HG03139 (cell line): ENCODE results near the gene AGK.

Source experiments
- ATAC-seq: cut with Tn5 transposase; IDR thresholded peaks from one replicate; pipeline ENCODE4 v1.9.1; 2021; ENCODE audit not compliant: unreplicated experiment

AGK gene

DNA sequence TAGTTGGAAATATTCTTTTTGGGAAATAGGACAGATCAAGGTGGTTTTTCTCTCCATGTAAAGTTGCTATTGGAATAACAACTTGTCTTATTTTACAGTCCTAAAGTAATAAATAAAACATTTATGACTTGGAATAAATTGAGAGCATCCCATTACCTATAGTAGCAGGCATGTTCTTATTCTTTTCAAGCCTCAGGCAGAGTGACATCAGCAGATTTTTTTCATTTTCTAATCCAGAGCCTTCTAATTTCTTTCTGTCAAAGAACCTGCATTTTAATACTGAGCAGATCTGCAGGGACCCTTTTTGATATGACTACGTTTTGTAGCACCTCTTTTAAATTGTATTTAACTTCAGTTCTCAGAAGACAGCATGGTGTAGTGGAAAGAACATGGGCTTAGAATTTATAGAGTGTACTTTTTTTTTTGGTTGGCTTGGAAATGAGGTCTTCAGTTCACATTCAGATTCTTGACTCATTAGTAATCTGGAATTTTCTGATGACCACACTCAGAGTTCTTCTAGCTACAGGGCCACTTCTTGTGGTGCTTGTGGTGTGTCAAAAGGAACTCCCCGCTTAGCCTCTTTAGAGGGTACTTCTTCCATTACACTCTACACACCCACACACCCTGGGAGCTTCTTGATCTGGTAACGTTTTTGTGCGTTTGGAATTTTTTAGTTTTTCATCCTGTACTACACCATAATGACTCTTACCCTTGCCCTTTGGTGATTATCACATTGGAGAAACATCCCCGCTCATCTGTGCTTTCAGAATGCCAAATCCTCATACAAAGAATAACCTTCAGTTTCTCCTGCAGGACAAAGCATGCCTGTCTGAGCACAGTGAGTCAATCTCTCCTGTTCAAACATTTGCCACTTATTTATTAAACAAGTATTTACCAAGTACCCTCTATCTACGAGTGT is 34.6 kb downstream of the AGK start:
- peak; percentile 69 for ATAC-seq

- no peak for ATAC-seq
Observed at GRCh38 chr7:141586878-141587277, 35.7 kb downstream of the AGK start.

GRCh38 chr7:141587304-141587703 is 36.1 kb downstream of the AGK start:
- no peak for ATAC-seq

GRCh38 chr7:141588912-141589311 is 37.7 kb downstream of the AGK start:
- ATAC-seq, result no peak

DNA sequence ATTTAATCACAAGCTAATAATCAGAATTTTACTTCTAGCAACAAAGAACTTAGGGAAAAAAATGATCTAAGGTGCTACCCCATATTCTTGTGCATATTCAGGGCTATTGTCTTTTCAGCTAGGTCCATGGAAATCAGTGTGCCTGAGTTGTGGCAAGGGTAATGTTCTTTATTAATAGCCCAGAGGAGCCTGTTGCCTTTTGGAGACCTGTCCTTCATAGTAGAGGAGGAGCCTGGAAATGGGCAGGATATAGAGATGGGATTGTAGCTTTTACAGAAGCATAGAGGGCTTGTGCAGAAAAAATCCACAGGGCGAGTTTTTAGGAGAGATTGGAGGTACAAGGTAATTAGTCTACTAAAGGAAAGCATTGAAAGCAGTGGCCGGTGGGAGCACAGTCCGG is 38.9 kb downstream of the AGK start:
- ATAC-seq, result no peak

DNA sequence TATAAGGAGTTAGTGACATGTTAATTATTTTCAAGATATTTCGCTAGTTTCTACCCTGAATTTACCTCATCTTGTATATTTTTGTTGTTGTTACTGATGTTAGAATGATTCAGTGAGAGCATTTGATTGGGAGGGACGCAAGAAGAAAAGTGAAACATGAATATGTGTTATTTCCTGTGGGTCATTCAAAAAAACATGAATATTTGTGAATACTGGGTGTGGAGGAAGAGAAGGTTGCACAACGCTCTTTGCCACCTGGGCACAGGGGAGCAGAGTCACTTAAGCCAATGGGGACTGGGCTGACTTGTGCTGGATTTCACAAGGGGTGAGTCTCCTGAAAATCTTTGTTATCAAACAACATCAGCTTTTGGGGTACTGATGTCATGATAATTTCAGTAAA is 39.5 kb downstream of the AGK start:
- no peak for ATAC-seq

DNA sequence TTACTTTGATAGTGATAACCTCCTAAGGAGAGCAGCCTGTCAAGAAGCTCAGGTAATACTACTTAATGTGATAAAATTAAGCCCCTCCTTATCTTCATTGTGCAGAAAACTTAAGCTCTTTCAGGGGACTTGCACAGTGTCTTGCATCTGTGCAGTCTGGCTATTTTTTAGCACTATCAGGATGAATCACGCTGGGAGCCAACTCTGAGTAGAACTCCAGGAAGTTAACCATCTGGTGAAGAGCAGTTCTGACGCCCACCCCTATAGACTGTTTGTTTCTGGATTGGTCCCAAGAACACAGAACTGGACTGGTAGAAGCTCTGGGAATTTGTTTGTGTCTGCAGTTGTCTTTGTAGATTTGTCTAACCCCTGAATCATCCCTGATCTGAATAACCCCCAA is 41.9 kb downstream of the AGK start:
- no peak for ATAC-seq

GRCh38 chr7:141597966-141598365 is 46.8 kb downstream of the AGK start:
- ATAC-seq, result no peak

- no peak for ATAC-seq
Observed at GRCh38 chr7:141598408-141598807, 47.2 kb downstream of the AGK start.

- no peak for ATAC-seq
Observed at GRCh38 chr7:141600168-141601006, 49.2 kb downstream of the AGK start.

DNA sequence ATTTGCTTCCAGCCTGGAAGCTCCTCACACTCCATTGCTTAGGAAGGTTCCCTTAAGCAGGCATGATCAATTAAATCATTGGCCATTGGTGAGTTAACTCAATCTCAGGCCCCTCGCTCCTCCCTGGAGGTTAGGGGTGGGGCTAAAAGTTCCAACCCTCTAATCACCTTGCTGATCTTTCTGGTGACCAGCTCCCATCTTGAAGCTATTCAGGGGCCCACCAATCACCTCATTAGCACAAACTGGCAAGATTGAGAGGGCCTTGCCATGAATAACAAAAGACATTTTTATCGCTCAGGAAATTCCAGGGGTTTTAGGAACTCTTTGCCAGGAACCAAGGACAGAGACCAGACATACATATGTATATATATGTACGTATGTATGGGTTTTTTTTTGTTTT is 58.4 kb downstream of the AGK start:
- no peak for ATAC-seq

- ATAC-seq, result no peak
Observed at GRCh38 chr7:141610671-141611070, 59.5 kb downstream of the AGK start.

- no peak for ATAC-seq
Observed at GRCh38 chr7:141612861-141613260, 61.7 kb downstream of the AGK start.

DNA sequence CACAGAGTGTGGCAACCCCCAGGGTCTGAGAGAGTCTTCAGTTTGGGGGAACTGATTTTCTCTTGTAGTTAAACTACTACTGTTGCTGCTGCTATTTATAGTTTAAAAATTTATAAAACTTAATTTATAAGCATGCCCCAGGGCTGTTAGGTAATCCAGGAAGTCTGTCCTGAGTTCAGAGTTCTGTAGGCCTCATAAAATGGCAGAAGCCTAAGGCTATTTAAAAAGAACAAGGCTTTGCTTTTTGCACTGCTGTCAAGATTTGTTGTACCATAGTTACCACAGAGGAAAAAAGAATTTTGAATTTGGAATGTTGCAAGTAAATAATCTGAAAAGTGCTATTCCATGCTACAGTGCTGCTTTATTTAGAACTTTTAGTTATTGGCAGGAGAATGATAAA is 66.1 kb downstream of the AGK start:
- ATAC-seq, result no peak

DNA sequence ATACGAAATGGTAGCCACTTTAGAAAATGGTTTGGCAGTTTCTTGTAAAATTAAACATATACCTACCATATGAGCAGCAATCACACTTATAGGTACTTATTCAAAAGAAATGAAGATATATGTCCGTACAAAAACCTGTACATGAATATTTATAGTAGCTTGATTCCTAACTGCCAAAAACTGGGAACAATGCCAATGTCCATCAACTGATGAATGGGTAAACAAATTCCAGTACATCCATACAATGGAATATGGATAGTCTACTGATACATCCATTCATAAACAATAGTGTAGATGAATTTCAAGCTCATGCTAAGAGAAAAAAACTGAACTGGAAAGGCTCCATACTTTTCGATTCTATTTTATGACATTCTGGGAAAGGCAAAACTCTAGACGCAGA is 68.5 kb downstream of the AGK start:
- no peak for ATAC-seq

DNA sequence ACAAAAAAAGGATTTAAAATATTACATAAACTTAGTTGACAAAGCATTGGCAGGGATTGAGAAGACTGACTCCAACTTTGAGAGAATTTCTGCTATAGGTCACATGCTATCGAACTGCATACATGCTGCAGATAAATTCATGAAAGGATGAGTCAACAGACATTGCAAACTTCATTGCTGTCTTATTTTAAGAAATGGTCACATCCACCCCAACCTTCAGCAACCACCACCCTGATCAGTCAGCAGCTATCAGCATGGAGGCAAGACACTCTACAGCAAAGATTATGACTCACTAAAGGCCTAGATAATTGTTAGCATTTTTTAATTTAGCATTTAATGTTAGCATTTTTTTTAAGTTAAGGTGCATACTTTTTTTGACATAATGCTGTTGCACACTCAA is 73.6 kb downstream of the AGK start:
- ATAC-seq, result no peak

DNA sequence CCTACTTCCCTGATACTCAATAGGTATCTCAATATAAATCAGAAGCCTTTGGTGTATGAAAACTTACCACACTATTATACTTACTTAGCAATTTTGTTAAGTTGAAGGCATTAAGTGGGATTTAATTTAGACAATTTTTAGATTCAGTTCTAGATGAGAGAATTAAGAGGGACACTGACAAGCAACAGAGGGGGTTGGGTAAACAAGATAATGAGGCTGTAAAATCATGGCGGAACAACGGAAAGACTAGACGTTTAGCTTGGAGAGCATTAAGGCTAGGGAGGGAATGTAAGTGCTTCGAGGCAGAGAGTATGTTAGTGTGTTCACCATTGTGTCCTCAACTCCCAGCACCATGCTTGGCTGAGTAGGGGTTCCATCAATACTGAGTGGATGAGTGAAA is 79.4 kb downstream of the AGK start:
- ATAC-seq, result no peak

DNA sequence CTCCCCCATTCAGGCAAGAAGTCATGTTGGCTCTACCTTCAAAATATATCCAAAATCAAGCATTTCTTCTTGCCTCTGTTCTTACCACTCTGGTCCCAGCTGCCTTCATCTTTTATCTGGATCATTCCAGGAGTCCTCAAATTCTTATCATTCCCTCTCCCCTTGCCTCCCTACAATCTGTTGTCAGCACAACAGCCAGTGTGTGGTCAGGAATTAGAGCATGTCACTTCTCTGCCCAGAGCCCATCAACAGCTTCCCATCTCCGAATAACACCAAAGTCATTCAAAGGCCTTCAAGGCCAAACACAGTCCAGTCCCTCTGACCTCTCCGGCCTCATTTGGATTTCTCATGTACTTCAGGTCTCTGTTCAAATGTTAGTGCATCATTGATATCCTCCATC is 80.3 kb downstream of the AGK start:
- no peak for ATAC-seq

DNA sequence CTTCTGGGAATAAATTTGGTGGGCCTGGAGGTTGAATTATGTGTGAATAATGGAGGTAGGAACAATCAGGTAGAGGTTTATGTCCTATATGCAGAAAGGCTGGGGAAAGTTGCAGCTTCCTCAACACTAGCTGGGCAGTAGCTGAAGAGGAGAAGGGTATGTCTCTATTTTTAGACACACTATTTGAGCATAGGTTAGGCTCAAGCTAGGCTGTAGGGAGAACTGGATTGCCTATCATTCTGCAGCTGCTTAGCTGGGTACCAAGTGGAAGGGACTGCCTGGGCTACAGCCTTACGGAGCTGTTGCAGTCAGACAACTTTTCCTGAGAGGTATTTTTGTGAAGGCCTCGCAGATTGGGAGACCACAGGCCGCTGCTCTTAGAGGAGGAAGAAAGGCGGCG is 82.9 kb downstream of the AGK start:
- ATAC-seq, result no peak

- no peak for ATAC-seq
Observed at GRCh38 chr7:141636053-141636452, 84.8 kb downstream of the AGK start.

DNA sequence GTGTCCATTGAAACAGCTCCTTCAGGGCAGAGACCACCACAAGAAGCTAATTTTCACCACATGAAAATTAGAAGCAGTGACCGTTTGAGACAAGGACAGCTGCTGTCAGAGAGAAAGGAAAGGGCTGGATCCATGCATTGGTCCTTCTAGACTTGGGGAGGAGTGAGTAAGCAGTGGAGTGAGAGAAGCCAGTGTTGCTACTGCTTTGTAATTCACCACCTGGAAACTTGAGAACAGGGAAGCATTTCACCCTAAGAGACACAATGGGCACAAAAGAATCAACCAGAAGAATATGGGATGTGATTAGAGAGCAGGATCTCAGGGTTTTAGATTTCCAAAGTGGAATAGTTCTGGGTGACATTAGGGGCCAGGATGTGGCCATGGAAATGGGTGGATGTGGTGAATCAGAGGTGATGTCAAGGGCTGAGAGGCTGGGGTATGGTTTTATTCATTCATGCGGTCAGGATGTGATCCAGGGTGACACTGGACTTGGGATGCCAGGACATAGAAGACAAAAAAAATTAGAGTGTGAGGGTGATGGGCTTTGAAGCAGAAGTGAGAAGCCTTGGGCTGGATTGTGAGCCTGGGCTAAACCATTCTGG is 89.1 kb downstream of the AGK start:
- ATAC-seq, result no peak

- ATAC-seq, result no peak
Observed at GRCh38 chr7:141641876-141642275, 90.7 kb downstream of the AGK start.
